IMR-90 (cell line): ENCODE data around the gene IL11. TPM values are rescaled to one million over a fixed set of nuclear protein-coding genes. Genes with fewer than 3 reads are reported as not detected.
A peak's percentile ranks its signal among the peaks of the same experiment; 100 is the strongest.

Experiments used
- ATAC-seq: fragments of 200-7000 bp; cut with Tn5 transposase; 2 replicates; pipeline ENCODE4 v1.9.1; 2020; ENCODE audit warnings: low read depth, mild to moderate bottlenecking, moderate library complexity
- BruUV-seq: library from RNA; stranded (reverse); fragments of 400-500 nt; replicated peaks from 2 replicates; lab custom pipeline; 2021; lab: Mats Ljungman, UMichigan
- CTCF ChIA-PET: fragments of 300-600 bp; formaldehyde crosslinking; extraction: SDS; loops from one replicate; lab custom pipeline; 2021; ENCODE audit warnings: antibody characterized with exemption; lab: Yijun Ruan, JAX
- POLR2A ChIA-PET: fragments of 300-600 bp; sonication (Branson Sonifier 250); formaldehyde crosslinking; loops from one replicate; lab custom pipeline; 2022; ENCODE audit warnings: antibody characterized with exemption; ENCODE audit not compliant: unreplicated experiment; lab: Charles Lee
- DNase-seq: peaks from one replicate; pipeline ENCODE4 v3.0.0; 2013
- H2AFZ ChIP-seq: replicated peaks from 2 replicates; pipeline ENCODE3; 2013; ENCODE audit warnings: low read length, mild to moderate bottlenecking; ENCODE audit not compliant: poor library complexity
- H2AK5ac ChIP-seq: 2 replicates; pipeline ENCODE4 v1.6.1; 2013; ENCODE audit warnings: low read depth, low read length, inconsistent platforms
- H2AK9ac ChIP-seq: replicated peaks from 2 replicates; pipeline ENCODE3; 2013; ENCODE audit warnings: mild to moderate bottlenecking, low read depth, low read length, moderate library complexity; ENCODE audit not compliant: poor library complexity
- H2BK120ac ChIP-seq: 2 replicates; pipeline ENCODE4 v1.6.1; 2013; ENCODE audit warnings: low read depth, low read length, inconsistent platforms
- H2BK15ac ChIP-seq: 3 replicates; pipeline ENCODE4 v1.6.1; 2013; ENCODE audit warnings: low read depth, low read length, inconsistent platforms
- H2BK20ac ChIP-seq: 2 replicates; pipeline ENCODE4 v1.6.1; 2013; ENCODE audit warnings: low read depth, mild to moderate bottlenecking, inconsistent platforms, low read length, moderate library complexity
- H2BK5ac ChIP-seq: 2 replicates; pipeline ENCODE4 v1.6.1; 2013; ENCODE audit warnings: mild to moderate bottlenecking, low read depth, low read length, inconsistent platforms; ENCODE audit not compliant: poor library complexity, severe bottlenecking
- H3K14ac ChIP-seq: replicated peaks from 2 replicates; pipeline ENCODE4 v1.6.1; 2013; ENCODE audit warnings: low read depth, low read length, inconsistent platforms
- H3K18ac ChIP-seq: 2 replicates; pipeline ENCODE4 v1.6.1; 2013; ENCODE audit warnings: low read depth, low read length, control low read depth
- H3K23ac ChIP-seq: 2 replicates; pipeline ENCODE4 v1.6.1; 2013; ENCODE audit warnings: low read depth, low read length, inconsistent platforms
- H3K27ac ChIP-seq: 2 replicates; pipeline ENCODE4 v1.5.1; 2013; ENCODE audit warnings: mild to moderate bottlenecking, control low read depth, low read length; ENCODE audit not compliant: insufficient read depth
- H3K27me3 ChIP-seq: 2 replicates; pipeline ENCODE4 v1.6.1; 2013; ENCODE audit warnings: low read length; ENCODE audit not compliant: control insufficient read depth, insufficient read depth
- H3K36me3 ChIP-seq: 2 replicates; pipeline ENCODE4 v1.6.1; 2013; ENCODE audit warnings: low read length, mixed read lengths; ENCODE audit not compliant: control insufficient read depth, insufficient read depth
- H3K4ac ChIP-seq: 2 replicates; pipeline ENCODE4 v1.6.1; 2013; ENCODE audit warnings: low read depth, low read length, inconsistent platforms
- H3K4me1 ChIP-seq: 2 replicates; pipeline ENCODE4 v1.6.1; 2013; ENCODE audit warnings: low read length, mixed read lengths; ENCODE audit not compliant: control insufficient read depth, insufficient read depth
- H3K4me2 ChIP-seq: 2 replicates; pipeline ENCODE4 v1.6.1; 2013; ENCODE audit warnings: low read depth, mild to moderate bottlenecking, control low read depth, low read length, moderate library complexity
- H3K4me3 ChIP-seq: 2 replicates; pipeline ENCODE4 v1.5.1; 2013; ENCODE audit warnings: low read depth, mild to moderate bottlenecking, control low read depth, low read length, moderate library complexity; ENCODE audit not compliant: insufficient read depth
- H3K56ac ChIP-seq: 2 replicates; pipeline ENCODE4 v1.6.1; 2013; ENCODE audit warnings: low read length, inconsistent platforms; ENCODE audit not compliant: insufficient read depth; ENCODE audit errors: extremely low read depth
- H3K79me1 ChIP-seq, 2 experiments: 2 replicates each; pipeline ENCODE4 v1.6.1; 2013; ENCODE audit warnings: low read length in 2 of 2, inconsistent platforms in 1 of 2, low read depth in 1 of 2
- H3K9ac ChIP-seq: 2 replicates; pipeline ENCODE4 v1.6.1; 2013; ENCODE audit warnings: low read depth, low read length, control low read depth
- H3K9me1 ChIP-seq: 2 replicates; pipeline ENCODE4 v1.6.1; 2013; ENCODE audit warnings: low read length, inconsistent platforms; ENCODE audit not compliant: insufficient read depth
- H3K9me3 ChIP-seq: 2 replicates; pipeline ENCODE4 v1.6.1; 2013; ENCODE audit warnings: low read length; ENCODE audit not compliant: control insufficient read depth, insufficient read depth
- H4K20me1 ChIP-seq: 2 replicates; pipeline ENCODE4 v1.6.1; 2013; ENCODE audit warnings: low read length, inconsistent platforms; ENCODE audit not compliant: insufficient read depth
- H4K5ac ChIP-seq: 2 replicates; pipeline ENCODE4 v1.6.1; 2013; ENCODE audit warnings: mild to moderate bottlenecking, low read depth, low read length, control low read depth
- H4K8ac ChIP-seq, 2 experiments: 2 replicates each; pipeline ENCODE4 v1.6.1; 2013; ENCODE audit warnings: low read depth in 2 of 2, low read length in 2 of 2, control low read depth in 1 of 2, inconsistent platforms in 1 of 2
- H4K91ac ChIP-seq: 2 replicates; pipeline ENCODE4 v1.6.1; 2013; ENCODE audit warnings: low read depth, low read length, inconsistent platforms; ENCODE audit not compliant: insufficient read depth
- ELK1 ChIP-seq: fragments of 150-350 bp; IDR thresholded peaks from 2 replicates; pipeline ENCODE4 v1.6.1; 2016; ENCODE audit warnings: low read depth, mild to moderate bottlenecking, low read length, moderate library complexity, borderline replicate concordance
- MAZ ChIP-seq: IDR thresholded peaks from 2 replicates; pipeline ENCODE4 v1.6.1; 2012; ENCODE audit warnings: low read depth, mild to moderate bottlenecking, low read length, improper control_type of control experiment, moderate library complexity, borderline replicate concordance
- NFE2L2 ChIP-seq: fragments of 150-350 bp; IDR thresholded peaks from 2 replicates; pipeline ENCODE4 v1.6.1; 2016; ENCODE audit warnings: low read depth, mild to moderate bottlenecking, low read length
- SMC3 ChIP-seq: fragments of 150-350 bp; IDR thresholded peaks from 2 replicates; pipeline ENCODE4 v1.6.1; 2016; ENCODE audit warnings: low read depth, mild to moderate bottlenecking, antibody characterized with exemption, low read length, moderate library complexity
- WGBS, 2 experiments: methylation state at CpG; one replicate each; pipeline versions ENCODE4 v1.1.5 to v1.1.7; 2013; ENCODE audit warnings: missing lambda C conversion rate in 2 of 2; ENCODE audit not compliant: insufficient read length in 1 of 2; ENCODE audit errors: extremely low coverage in 2 of 2; 5-methylcytosine and 5-hydroxymethylcytosine counted together
- dilution Hi-C: fragments of 300-500 bp; cut with HindIII; formaldehyde crosslinking; loops from one replicate; pipeline ENCODE4 v1.14.3; 2018; ENCODE audit warnings: low sequenced_read_pairs; ENCODE audit not compliant: unreplicated experiment
- in situ Hi-C: fragments of 300-500 bp; cut with MboI; formaldehyde crosslinking; loops from 3 replicates; pipeline ENCODE4 v1.14.3; 2019; ENCODE audit warnings: low sequenced_read_pairs, inconsistent platforms, mixed read lengths
- intact Hi-C: fragments of 100-400 bp; cut with micrococcal nuclease; formaldehyde crosslinking; loops from 2 replicates; pipeline ENCODE4 v1.10.0; 2022
- polyA plus RNA-seq, 3 experiments: library from polyadenylated mRNA; depleted of rRNA; stranded (reverse); fragments of >200 nt; gene quantifications; 2 replicates each; pipeline ENCODE4 v1.2.3, GENCODE V29; 2012; ENCODE audit warnings: low replicate concordance in 1 of 3
- total RNA-seq: library from RNA; depleted of rRNA; stranded (reverse); fragments of >200 nt; gene quantifications from 2 replicates; pipeline ENCODE4 v1.2.3, GENCODE V29; 2012
- TF ChIP-seq, protein P1 (sequence below): conservative IDR thresholded peaks from 2 replicates; pipeline ENCODE4 v1.5.1; 2012; ENCODE audit warnings: mild to moderate bottlenecking, low read depth, low read length, improper control_type of control experiment

IL11 gene
- total and polyA plus RNA-seq, 2 of the 4 experiments (the other 2 are of a cell fraction): 14.3 to 33.6 TPM

GRCh38 chr19:55340784-55341147 is 29.5 kb downstream of the IL11 start:
- dilution Hi-C loops (no loop called here), intact Hi-C loops (no loop called here), in situ Hi-C loops (no loop called here)
- Histone ChIP-seq H4K5ac (no peak overlapping the region), H2BK120ac (no peak overlapping the region), H2BK20ac (no peak overlapping the region), H3K4me3 (peak overlapping the region; percentile 87), H2BK5ac (peak overlapping the region; percentile 25), H3K23ac (peak overlapping the region; percentile 37; the same call in 1 of the 2 replicates), H3K56ac (no peak overlapping the region), H3K27me3 (no peaks in the 10 kb centered on the region), H3K36me3 (peaks cover 11% of the 10 kb centered on the region; the same call in 1 of the 2 replicates), H3K4ac (peak overlapping the region; percentile 76; the same call in 1 of the 2 replicates), H3K79me1 (peaks cover 4 to 17% of the 10 kb centered on the region in 2 experiments; a peak in 3 of 4 replicates), H2AK5ac (0 out of 2 replicates have a peak overlapping the region, but pooled peaks have one; percentile 16), H3K9me1 (peaks cover 10% of the 10 kb centered on the region; the same call in 1 of the 2 replicates), H3K4me1 (peaks cover 13% of the 10 kb centered on the region), H3K27ac (peak overlapping the region; percentile 88; the same call in 1 of the 2 replicates), H2BK15ac (no peak overlapping the region), H3K9me3 (no peaks in the 10 kb centered on the region), H2AK9ac (peak overlapping the region; percentile 97), H3K18ac (no peak overlapping the region), H3K4me2 (peak overlapping the region; percentile 95), H3K14ac (no peak overlapping the region; the same call in 1 of the 2 replicates), H4K20me1 (peaks cover 6% of the 10 kb centered on the region), H4K8ac (no peak overlapping the region), H4K91ac (no peak overlapping the region), H2AFZ (peak overlapping the region; percentile 85), H3K9ac (peak overlapping the region; percentile 92)
- ATAC-seq: no peak
- WGBS, 2 experiments: 7% methylated on average over 3 of the region's 24 CpGs; no CpG with 5 or more reads in 1 of the 2 experiments
- CTCF ChIA-PET: no interaction called here
- no peak for DNase-seq
- no TSS peak for BruUV-seq
- TF ChIP-seq MAZ (peak; percentile 9; the same call in 1 of the 2 replicates), ELK1 (no peak), NFE2L2 (no peak), SMC3 (no peak)
- TF ChIP-seq, protein P1, sequence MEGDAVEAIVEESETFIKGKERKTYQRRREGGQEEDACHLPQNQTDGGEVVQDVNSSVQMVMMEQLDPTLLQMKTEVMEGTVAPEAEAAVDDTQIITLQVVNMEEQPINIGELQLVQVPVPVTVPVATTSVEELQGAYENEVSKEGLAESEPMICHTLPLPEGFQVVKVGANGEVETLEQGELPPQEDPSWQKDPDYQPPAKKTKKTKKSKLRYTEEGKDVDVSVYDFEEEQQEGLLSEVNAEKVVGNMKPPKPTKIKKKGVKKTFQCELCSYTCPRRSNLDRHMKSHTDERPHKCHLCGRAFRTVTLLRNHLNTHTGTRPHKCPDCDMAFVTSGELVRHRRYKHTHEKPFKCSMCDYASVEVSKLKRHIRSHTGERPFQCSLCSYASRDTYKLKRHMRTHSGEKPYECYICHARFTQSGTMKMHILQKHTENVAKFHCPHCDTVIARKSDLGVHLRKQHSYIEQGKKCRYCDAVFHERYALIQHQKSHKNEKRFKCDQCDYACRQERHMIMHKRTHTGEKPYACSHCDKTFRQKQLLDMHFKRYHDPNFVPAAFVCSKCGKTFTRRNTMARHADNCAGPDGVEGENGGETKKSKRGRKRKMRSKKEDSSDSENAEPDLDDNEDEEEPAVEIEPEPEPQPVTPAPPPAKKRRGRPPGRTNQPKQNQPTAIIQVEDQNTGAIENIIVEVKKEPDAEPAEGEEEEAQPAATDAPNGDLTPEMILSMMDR: peak; percentile 27; the same call in 1 of the 2 replicates
- POLR2A ChIA-PET: no interaction called here
